Kidney (tissue), 14 donors: ENCODE results near the gene KCND1. TPM values are rescaled to one million over a fixed set of nuclear protein-coding genes. Genes with fewer than 3 reads are reported as not detected.

Source experiments
- DNase-seq, 5 donors: peaks; one replicate each; pipeline ENCODE4 v3.0.0-alpha.2; 2013 to 2020
- FAIRE-seq: peaks from 2 replicates; lab custom pipeline; 2012; peaks lifted over from hg19 to GRCh38; lab: Jason Lieb, UNC
- H3K27ac ChIP-seq, 2 donors: one replicate each; pipeline ENCODE4 v1.7.0; 2013; ENCODE audit warnings: low read depth in 2 of 2, low read length in 2 of 2, inconsistent platforms in 1 of 2
- H3K27me3 ChIP-seq: one replicate; pipeline ENCODE4 v1.7.1; 2013; ENCODE audit warnings: low read length, inconsistent platforms; ENCODE audit not compliant: control insufficient read depth, insufficient read depth
- H3K36me3 ChIP-seq, 3 donors: one replicate each; pipeline versions ENCODE4 v1.7.0 to v1.7.1; 2013; ENCODE audit warnings: low read length in 3 of 3, control low read depth in 1 of 3, inconsistent platforms in 1 of 3; ENCODE audit not compliant: insufficient read depth in 3 of 3, control insufficient read depth in 2 of 3
- H3K4me1 ChIP-seq, 3 donors: one replicate each; pipeline versions ENCODE4 v1.7.0 to v1.7.1; 2013; ENCODE audit warnings: low read length in 3 of 3, inconsistent platforms in 1 of 3, low read depth in 1 of 3; ENCODE audit not compliant: control insufficient read depth in 2 of 3, insufficient read depth in 2 of 3
- H3K4me3 ChIP-seq, 3 donors: one replicate each; pipeline versions ENCODE4 v1.7.0 to v1.8.1; 2013; ENCODE audit warnings: low read length in 3 of 3, control low read depth in 1 of 3, inconsistent platforms in 1 of 3
- H3K9ac ChIP-seq, 3 donors: one replicate each; pipeline versions ENCODE4 v1.7.0 to v1.7.1; 2013; ENCODE audit warnings: low read length in 3 of 3, control low read depth in 1 of 3, inconsistent platforms in 1 of 3
- H3K9me3 ChIP-seq, 3 donors: one replicate each; pipeline versions ENCODE4 v1.7.0 to v1.7.1; 2013; ENCODE audit warnings: low read length in 3 of 3, control low read depth in 1 of 3, inconsistent platforms in 1 of 3; ENCODE audit not compliant: control insufficient read depth in 2 of 3, insufficient read depth in 1 of 3
- intact Hi-C: fragments of 100-400 bp; cut with DNase I; formaldehyde crosslinking; loops from one replicate; pipeline ENCODE4 v1.11.1; 2022
- polyA plus RNA-seq: library from polyadenylated mRNA; stranded (reverse); fragments of 350-450 nt; fragmentation: Illumina TruSeq; extraction: RNeasy Lipid Tissue Mini Kit (QIAGEN cat#74804); gene quantifications from one replicate; pipeline ENCODE4 v1.2.3, GENCODE V29; 2014; ENCODE audit warnings: low read depth, low replicate concordance; ENCODE audit not compliant: insufficient read depth
- total RNA-seq: library from RNA; stranded (reverse); fragmentation: NEBNext Ultra II Directional; extraction: Animal tissue kit (Norgen Biotek cat#: 25700); gene quantifications from one replicate; pipeline ENCODE4 v1.2.1, GENCODE V29; 2021
- TF ChIP-seq, protein P1 (sequence below): IDR thresholded peaks from 3 replicates; pipeline ENCODE4 v1.5.1; 2012; ENCODE audit warnings: mild to moderate bottlenecking, moderate library complexity, borderline replicate concordance; ENCODE audit not compliant: insufficient read depth; ENCODE audit errors: extremely low read depth
- donor health status: control.
- donor health status: control.
- donor health status: control.
- donor health status: control.
- donor health status: control.
- donor health status: DM: yes; HTN: yes; CAD: no.
- donor health status: Normal renal cell carcinoma (clear cell type).

KCND1 gene
- total and polyA plus RNA-seq, 2 donors from 2014 or later, result 0.92 to 2.2 TPM

GRCh38 chrX:48937054-48937907 is 34.4 kb downstream of the KCND1 start:
- Histone ChIP-seq H3K27ac (peak overlapping the region in 1 of 2 donors; percentile 37), H3K27me3 (no peaks in the 10 kb centered on the region), H3K36me3 (peaks cover 0 to 29% (median 2%) of the 10 kb centered on the region in 3 donors), H3K4me3 (no peak overlapping the region), H3K9me3 (no peaks in the 10 kb centered on the region), H3K9ac (no peak overlapping the region), H3K4me1 (peaks cover 0 to 12% (median 0%) of the 10 kb centered on the region in 3 donors)
- TF ChIP-seq, protein P1, sequence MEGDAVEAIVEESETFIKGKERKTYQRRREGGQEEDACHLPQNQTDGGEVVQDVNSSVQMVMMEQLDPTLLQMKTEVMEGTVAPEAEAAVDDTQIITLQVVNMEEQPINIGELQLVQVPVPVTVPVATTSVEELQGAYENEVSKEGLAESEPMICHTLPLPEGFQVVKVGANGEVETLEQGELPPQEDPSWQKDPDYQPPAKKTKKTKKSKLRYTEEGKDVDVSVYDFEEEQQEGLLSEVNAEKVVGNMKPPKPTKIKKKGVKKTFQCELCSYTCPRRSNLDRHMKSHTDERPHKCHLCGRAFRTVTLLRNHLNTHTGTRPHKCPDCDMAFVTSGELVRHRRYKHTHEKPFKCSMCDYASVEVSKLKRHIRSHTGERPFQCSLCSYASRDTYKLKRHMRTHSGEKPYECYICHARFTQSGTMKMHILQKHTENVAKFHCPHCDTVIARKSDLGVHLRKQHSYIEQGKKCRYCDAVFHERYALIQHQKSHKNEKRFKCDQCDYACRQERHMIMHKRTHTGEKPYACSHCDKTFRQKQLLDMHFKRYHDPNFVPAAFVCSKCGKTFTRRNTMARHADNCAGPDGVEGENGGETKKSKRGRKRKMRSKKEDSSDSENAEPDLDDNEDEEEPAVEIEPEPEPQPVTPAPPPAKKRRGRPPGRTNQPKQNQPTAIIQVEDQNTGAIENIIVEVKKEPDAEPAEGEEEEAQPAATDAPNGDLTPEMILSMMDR, result no peak
- DNase-seq (peak in 1 of 5 donors; percentile 90), FAIRE-seq (no peak)
- intact Hi-C loops, result no loop called here

- no peak for DNase-seq
- no peaks in the 10 kb centered on the region for H3K9me3 ChIP-seq
- FAIRE-seq, result no peak
- no peak overlapping the region for H3K27ac ChIP-seq
- TF ChIP-seq, protein P1, result no peak
- H3K4me3 ChIP-seq, result no peak overlapping the region
- H3K27me3 ChIP-seq, result no peaks in the 10 kb centered on the region
- H3K9ac ChIP-seq, result no peak overlapping the region
- intact Hi-C loops, result no loop called here
- peaks cover 0 to 9% (median 0%) of the 10 kb centered on the region in 3 donors for H3K4me1 ChIP-seq
- peaks cover 0 to 29% (median 2%) of the 10 kb centered on the region in 3 donors for H3K36me3 ChIP-seq
These were observed 35.1 kb downstream of the KCND1 start for GRCh38 chrX:48936429-48937053.

- peaks cover 2 to 26% (median 2%) of the 10 kb centered on the region in 3 donors for H3K36me3 ChIP-seq
- peaks cover 0 to 3% (median 0%) of the 10 kb centered on the region in 3 donors for H3K4me1 ChIP-seq
- intact Hi-C loops, result no loop called here
- FAIRE-seq, result no peak
- no peak overlapping the region for H3K4me3 ChIP-seq
- H3K9me3 ChIP-seq, result no peaks in the 10 kb centered on the region
- DNase-seq, result no peak
- H3K27ac ChIP-seq, result no peak overlapping the region
- TF ChIP-seq, protein P1, result no peak
- H3K27me3 ChIP-seq, result no peaks in the 10 kb centered on the region
- no peak overlapping the region for H3K9ac ChIP-seq
These were observed 36.4 kb downstream of the KCND1 start for GRCh38 chrX:48935301-48935670.
